HCT116 (cell line): ENCODE data around the gene MAPK8. TPM values are rescaled to one million over a fixed set of nuclear protein-coding genes. Genes with fewer than 3 reads are reported as not detected.

Experiments
- ATAC-seq: fragments of 200-7000 bp; cut with Tn5 transposase; 2 replicates; pipeline ENCODE4 v1.9.1; 2020; ENCODE audit warnings: mild to moderate bottlenecking, moderate library complexity
- BruUV-seq: library from RNA; stranded (reverse); fragments of 400-500 nt; replicated peaks from 2 replicates; lab custom pipeline; 2021; lab: Mats Ljungman, UMichigan
- CTCF ChIA-PET: fragments of 300-600 bp; sonication (Branson Sonifier 250); formaldehyde crosslinking; loops from one replicate; lab custom pipeline; 2021; ENCODE audit warnings: antibody characterized with exemption; lab: Charles Lee
- POLR2A ChIA-PET: fragments of 300-600, 350-600 bp; sonication (Branson Sonifier 250); formaldehyde crosslinking; loops from one replicate; lab custom pipeline; 2021; ENCODE audit warnings: antibody characterized with exemption; lab: Charles Lee
- RAD21 ChIA-PET, 2 experiments: fragments of 300-600 bp; sonication (Branson Sonifier 250); formaldehyde crosslinking; loops; one replicate each; lab custom pipeline; 2023; ENCODE audit warnings: low total read pairs in 2 of 2; ENCODE audit not compliant: uncharacterized antibody in 2 of 2, unreplicated experiment in 2 of 2, low non-redundant PET in 1 of 2; lab: Charles Lee
- DNase-seq: peaks from one replicate; pipeline ENCODE4 v3.0.0-alpha.2; 2010; ENCODE audit warnings: low read depth, low spot score
- H2AFZ ChIP-seq: fragments of 200-600 bp; shearing (Covaris generic), sonication (generic); 2 replicates; pipeline ENCODE4 v1.6.1; 2017; ENCODE audit warnings: low read depth, mixed run types, mixed read lengths, antibody characterized with exemption, low read length; ENCODE audit not compliant: poor library complexity, severe bottlenecking
- H3K27ac ChIP-seq: 2 replicates; pipeline ENCODE4 v1.5.1; 2012; ENCODE audit warnings: low read depth, low read length
- H3K27me3 ChIP-seq: fragments of 200-600 bp; sonication (generic); 2 replicates; pipeline ENCODE4 v1.6.1; 2016; ENCODE audit warnings: mixed run types, low read length, mixed read lengths; ENCODE audit not compliant: insufficient read depth
- H3K36me3 ChIP-seq, 2 experiments: fragments of 200-500 bp in 1 of 2; fragments of 200-600 bp in 1 of 2; sonication (Bioruptor generic) in 1 of 2; sonication (generic) in 1 of 2; 2 replicates each; pipeline versions ENCODE4 v1.5.1 to v1.6.1; 2014 to 2016; ENCODE audit warnings: low read length in 2 of 2, inconsistent platforms in 1 of 2, mixed read lengths in 1 of 2, mixed run types in 1 of 2; ENCODE audit not compliant: insufficient read depth in 2 of 2, control insufficient read depth in 1 of 2
- H3K4me1 ChIP-seq, 2 experiments: fragments of 200-600 bp in 1 of 2; sonication (generic) in 1 of 2; 2 replicates each; pipeline versions ENCODE4 v1.5.1 to v1.6.1; 2012 to 2017; ENCODE audit warnings: low read length in 2 of 2, inconsistent platforms in 1 of 2, mild to moderate bottlenecking in 1 of 2, mixed read lengths in 1 of 2, mixed run types in 1 of 2, moderate library complexity in 1 of 2; ENCODE audit not compliant: insufficient read depth in 2 of 2, control insufficient read depth in 1 of 2
- H3K4me2 ChIP-seq: fragments of 200-600 bp; sonication (generic); 2 replicates; pipeline ENCODE4 v1.6.1; 2017; ENCODE audit warnings: mixed run types, low read length, mixed read lengths
- H3K4me3 ChIP-seq, 2 experiments: fragments of 200-600 bp in 1 of 2; sonication (generic) in 1 of 2; replicated peaks in 1 of 2; 2 replicates each; pipeline ENCODE4 v1.5.1; 2011 to 2016; ENCODE audit warnings: low read length in 2 of 2, control low read depth in 1 of 2, low read depth in 1 of 2, mild to moderate bottlenecking in 1 of 2, mixed read lengths in 1 of 2, mixed run types in 1 of 2
- H3K79me2 ChIP-seq: fragments of 200-600 bp; sonication (generic); 2 replicates; pipeline ENCODE4 v1.6.1; 2017; ENCODE audit warnings: mild to moderate bottlenecking, mixed run types, low read length, moderate library complexity, mixed read lengths; ENCODE audit not compliant: insufficient read depth
- H3K9ac ChIP-seq: fragments of 200-600 bp; sonication (generic); 2 replicates; pipeline ENCODE4 v1.6.1; 2016; ENCODE audit warnings: low read length, mixed read lengths
- H3K9me2 ChIP-seq: fragments of 200-600 bp; sonication (generic), shearing (Covaris generic); 2 replicates; pipeline ENCODE4 v1.6.1; 2017; ENCODE audit warnings: mixed run types, mild to moderate bottlenecking, moderate library complexity; ENCODE audit not compliant: insufficient read depth
- H3K9me3 ChIP-seq, 2 experiments: fragments of 200-500 bp in 1 of 2; fragments of 200-600 bp in 1 of 2; sonication (Bioruptor generic) in 1 of 2; sonication (generic) in 1 of 2; 2 replicates each; pipeline ENCODE4 v1.6.1; 2014 to 2017; ENCODE audit warnings: low read length in 2 of 2, mixed read lengths in 2 of 2, inconsistent platforms in 1 of 2, low read depth in 1 of 2, mild to moderate bottlenecking in 1 of 2, mixed run types in 1 of 2, moderate library complexity in 1 of 2; ENCODE audit not compliant: control insufficient read depth in 1 of 2, insufficient read depth in 1 of 2
- H4K20me1 ChIP-seq: fragments of 200-600 bp; sonication (generic), shearing (Covaris generic); 2 replicates; pipeline ENCODE4 v1.6.1; 2017; ENCODE audit warnings: mixed run types, mild to moderate bottlenecking, moderate library complexity; ENCODE audit not compliant: insufficient read depth
- CBX3 ChIP-seq: IDR thresholded peaks from 2 replicates; pipeline ENCODE4 v1.6.1; 2012; ENCODE audit warnings: low read depth
- CEBPB ChIP-seq: IDR thresholded peaks from 2 replicates; pipeline ENCODE4 v1.6.1; 2012; ENCODE audit warnings: low read depth
- EGR1 ChIP-seq: IDR thresholded peaks from 2 replicates; pipeline ENCODE4 v1.6.1; 2012; ENCODE audit warnings: low read depth
- ELF1 ChIP-seq: IDR thresholded peaks from 2 replicates; pipeline ENCODE4 v1.6.1; 2012; ENCODE audit warnings: low read depth, borderline replicate concordance
- EZH2 ChIP-seq: fragments of 200-600 bp; sonication (generic); IDR thresholded peaks from 2 replicates; pipeline ENCODE4 v1.6.1; 2017; ENCODE audit warnings: antibody characterized with exemption, mixed run types
- EZH2phosphoT487 ChIP-seq: fragments of 200-600 bp; IDR thresholded peaks from 2 replicates; pipeline ENCODE4 v1.6.1; 2018; ENCODE audit warnings: antibody characterized with exemption, borderline replicate concordance
- FOSL1 ChIP-seq: IDR thresholded peaks from 2 replicates; pipeline ENCODE4 v1.6.1; 2012; ENCODE audit warnings: low read depth
- JUND ChIP-seq: IDR thresholded peaks from 2 replicates; pipeline ENCODE4 v1.6.1; 2012
- POLR2AphosphoS5 ChIP-seq: IDR thresholded peaks from 2 replicates; pipeline ENCODE4 v1.6.1; 2011; ENCODE audit warnings: mild to moderate bottlenecking, low read depth, low read length, moderate library complexity
- RAD21 ChIP-seq: IDR thresholded peaks from 2 replicates; pipeline ENCODE4 v1.6.1; 2012; ENCODE audit warnings: low read depth, mild to moderate bottlenecking
- SIN3A ChIP-seq: IDR thresholded peaks from 2 replicates; pipeline ENCODE4 v1.6.1; 2012; ENCODE audit warnings: low read depth
- SP1 ChIP-seq: IDR thresholded peaks from 2 replicates; pipeline ENCODE4 v1.6.1; 2012; ENCODE audit warnings: low read depth
- TCF7L2 ChIP-seq: IDR thresholded peaks from 2 replicates; pipeline ENCODE4 v1.7.0; 2011; ENCODE audit warnings: borderline replicate concordance, inconsistent platforms; ENCODE audit not compliant: insufficient read depth, insufficient read length; ENCODE audit errors: extremely low read depth
- YY1 ChIP-seq: IDR thresholded peaks from 2 replicates; pipeline ENCODE4 v1.6.1; 2011; ENCODE audit warnings: low read length, low read depth, moderate library complexity, mild to moderate bottlenecking; ENCODE audit not compliant: insufficient replicate concordance; ENCODE audit errors: extremely low read depth
- ZNF274 ChIP-seq: fragments of 200-500 bp; sonication (Bioruptor generic); IDR thresholded peaks from 2 replicates; pipeline ENCODE4 v1.6.1; 2014; ENCODE audit warnings: mild to moderate bottlenecking, low read depth, low read length, inconsistent platforms
- intact Hi-C: fragments of 100-400 bp; cut with micrococcal nuclease; formaldehyde crosslinking; loops from 2 replicates; pipeline ENCODE4 v1.10.0; 2022
- total RNA-seq: library from RNA; stranded (reverse); gene quantifications from one replicate; pipeline ENCODE4 v1.2.1, GENCODE V29; 2021; ENCODE audit not compliant: unreplicated experiment
- TF ChIP-seq, protein P1 (sequence below): IDR thresholded peaks from 2 replicates; pipeline ENCODE4 v1.6.1; 2012
- TF ChIP-seq, protein P2 (sequence below): IDR thresholded peaks from 2 replicates; pipeline ENCODE4 v1.6.1; 2011; ENCODE audit warnings: mild to moderate bottlenecking, low read length, moderate library complexity; ENCODE audit not compliant: insufficient replicate concordance; ENCODE audit errors: extremely low read depth
- TF ChIP-seq, protein P3 (sequence below): IDR thresholded peaks from 2 replicates; pipeline ENCODE4 v1.6.1; 2012; ENCODE audit warnings: low read depth
- TF ChIP-seq, protein P4 (sequence below): IDR thresholded peaks from 2 replicates; pipeline ENCODE4 v1.6.1; 2012
- TF ChIP-seq, protein P5 (sequence below), 3 experiments: fragments of 200-600 bp in 1 of 3; sonication (generic) in 1 of 3; IDR thresholded peaks in 2 of 3; conservative IDR thresholded peaks in 1 of 3; 2 replicates each; pipeline ENCODE4 v1.5.1; 2012 to 2017; ENCODE audit warnings: low read depth in 2 of 3, low read length in 2 of 3, antibody characterized with exemption in 1 of 3, borderline replicate concordance in 1 of 3, control low read depth in 1 of 3, mild to moderate bottlenecking in 1 of 3, mixed read lengths in 1 of 3, mixed run types in 1 of 3, moderate library complexity in 1 of 3; ENCODE audit not compliant: insufficient read depth in 1 of 3

Gene MAPK8
- total RNA-seq, 1 experiment from 2014 or later = 71.0 TPM

DNA sequence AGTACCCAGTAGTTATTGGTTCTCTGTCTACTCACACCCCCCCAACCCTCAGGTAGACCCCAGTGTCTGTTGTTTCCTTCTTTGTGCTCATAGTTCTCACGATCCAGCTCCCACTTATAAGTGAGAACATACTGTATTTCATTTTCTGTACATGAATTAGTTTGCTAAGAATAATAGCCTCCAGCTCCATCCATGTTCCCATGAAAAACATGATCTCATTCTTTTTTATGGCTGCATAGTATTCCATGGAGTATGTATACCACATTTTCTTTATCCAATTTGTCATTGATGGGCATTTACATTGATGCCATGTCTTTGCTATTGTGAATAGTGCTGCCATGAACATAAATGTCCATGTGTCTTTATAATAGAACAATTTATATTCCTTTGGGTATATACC lies 29.4 kb upstream of the MAPK8 start:
- no peak for TF ChIP-seq YY1
- TF ChIP-seq EZH2 = no peak
- TF ChIP-seq, protein P1, sequence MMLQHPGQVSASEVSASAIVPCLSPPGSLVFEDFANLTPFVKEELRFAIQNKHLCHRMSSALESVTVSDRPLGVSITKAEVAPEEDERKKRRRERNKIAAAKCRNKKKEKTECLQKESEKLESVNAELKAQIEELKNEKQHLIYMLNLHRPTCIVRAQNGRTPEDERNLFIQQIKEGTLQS = no peak
- TF ChIP-seq, protein P2, sequence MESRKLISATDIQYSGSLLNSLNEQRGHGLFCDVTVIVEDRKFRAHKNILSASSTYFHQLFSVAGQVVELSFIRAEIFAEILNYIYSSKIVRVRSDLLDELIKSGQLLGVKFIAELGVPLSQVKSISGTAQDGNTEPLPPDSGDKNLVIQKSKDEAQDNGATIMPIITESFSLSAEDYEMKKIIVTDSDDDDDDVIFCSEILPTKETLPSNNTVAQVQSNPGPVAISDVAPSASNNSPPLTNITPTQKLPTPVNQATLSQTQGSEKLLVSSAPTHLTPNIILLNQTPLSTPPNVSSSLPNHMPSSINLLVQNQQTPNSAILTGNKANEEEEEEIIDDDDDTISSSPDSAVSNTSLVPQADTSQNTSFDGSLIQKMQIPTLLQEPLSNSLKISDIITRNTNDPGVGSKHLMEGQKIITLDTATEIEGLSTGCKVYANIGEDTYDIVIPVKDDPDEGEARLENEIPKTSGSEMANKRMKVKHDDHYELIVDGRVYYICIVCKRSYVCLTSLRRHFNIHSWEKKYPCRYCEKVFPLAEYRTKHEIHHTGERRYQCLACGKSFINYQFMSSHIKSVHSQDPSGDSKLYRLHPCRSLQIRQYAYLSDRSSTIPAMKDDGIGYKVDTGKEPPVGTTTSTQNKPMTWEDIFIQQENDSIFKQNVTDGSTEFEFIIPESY = no peak
- TF ChIP-seq CEBPB = no peak
- TF ChIP-seq POLR2AphosphoS5 = no peak
- no peak for TF ChIP-seq ZNF274
- TF ChIP-seq EZH2phosphoT487 = no peak
- no peak for TF ChIP-seq SIN3A
- no peak for TF ChIP-seq ELF1
- no peak for TF ChIP-seq FOSL1
- TF ChIP-seq, protein P3, sequence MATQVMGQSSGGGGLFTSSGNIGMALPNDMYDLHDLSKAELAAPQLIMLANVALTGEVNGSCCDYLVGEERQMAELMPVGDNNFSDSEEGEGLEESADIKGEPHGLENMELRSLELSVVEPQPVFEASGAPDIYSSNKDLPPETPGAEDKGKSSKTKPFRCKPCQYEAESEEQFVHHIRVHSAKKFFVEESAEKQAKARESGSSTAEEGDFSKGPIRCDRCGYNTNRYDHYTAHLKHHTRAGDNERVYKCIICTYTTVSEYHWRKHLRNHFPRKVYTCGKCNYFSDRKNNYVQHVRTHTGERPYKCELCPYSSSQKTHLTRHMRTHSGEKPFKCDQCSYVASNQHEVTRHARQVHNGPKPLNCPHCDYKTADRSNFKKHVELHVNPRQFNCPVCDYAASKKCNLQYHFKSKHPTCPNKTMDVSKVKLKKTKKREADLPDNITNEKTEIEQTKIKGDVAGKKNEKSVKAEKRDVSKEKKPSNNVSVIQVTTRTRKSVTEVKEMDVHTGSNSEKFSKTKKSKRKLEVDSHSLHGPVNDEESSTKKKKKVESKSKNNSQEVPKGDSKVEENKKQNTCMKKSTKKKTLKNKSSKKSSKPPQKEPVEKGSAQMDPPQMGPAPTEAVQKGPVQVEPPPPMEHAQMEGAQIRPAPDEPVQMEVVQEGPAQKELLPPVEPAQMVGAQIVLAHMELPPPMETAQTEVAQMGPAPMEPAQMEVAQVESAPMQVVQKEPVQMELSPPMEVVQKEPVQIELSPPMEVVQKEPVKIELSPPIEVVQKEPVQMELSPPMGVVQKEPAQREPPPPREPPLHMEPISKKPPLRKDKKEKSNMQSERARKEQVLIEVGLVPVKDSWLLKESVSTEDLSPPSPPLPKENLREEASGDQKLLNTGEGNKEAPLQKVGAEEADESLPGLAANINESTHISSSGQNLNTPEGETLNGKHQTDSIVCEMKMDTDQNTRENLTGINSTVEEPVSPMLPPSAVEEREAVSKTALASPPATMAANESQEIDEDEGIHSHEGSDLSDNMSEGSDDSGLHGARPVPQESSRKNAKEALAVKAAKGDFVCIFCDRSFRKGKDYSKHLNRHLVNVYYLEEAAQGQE = no peak
- TF ChIP-seq CBX3 = no peak
- TF ChIP-seq RAD21 = no peak
- TF ChIP-seq JUND = no peak
- TF ChIP-seq, protein P4, sequence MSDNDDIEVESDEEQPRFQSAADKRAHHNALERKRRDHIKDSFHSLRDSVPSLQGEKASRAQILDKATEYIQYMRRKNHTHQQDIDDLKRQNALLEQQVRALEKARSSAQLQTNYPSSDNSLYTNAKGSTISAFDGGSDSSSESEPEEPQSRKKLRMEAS = no peak
- TF ChIP-seq, protein P5, sequence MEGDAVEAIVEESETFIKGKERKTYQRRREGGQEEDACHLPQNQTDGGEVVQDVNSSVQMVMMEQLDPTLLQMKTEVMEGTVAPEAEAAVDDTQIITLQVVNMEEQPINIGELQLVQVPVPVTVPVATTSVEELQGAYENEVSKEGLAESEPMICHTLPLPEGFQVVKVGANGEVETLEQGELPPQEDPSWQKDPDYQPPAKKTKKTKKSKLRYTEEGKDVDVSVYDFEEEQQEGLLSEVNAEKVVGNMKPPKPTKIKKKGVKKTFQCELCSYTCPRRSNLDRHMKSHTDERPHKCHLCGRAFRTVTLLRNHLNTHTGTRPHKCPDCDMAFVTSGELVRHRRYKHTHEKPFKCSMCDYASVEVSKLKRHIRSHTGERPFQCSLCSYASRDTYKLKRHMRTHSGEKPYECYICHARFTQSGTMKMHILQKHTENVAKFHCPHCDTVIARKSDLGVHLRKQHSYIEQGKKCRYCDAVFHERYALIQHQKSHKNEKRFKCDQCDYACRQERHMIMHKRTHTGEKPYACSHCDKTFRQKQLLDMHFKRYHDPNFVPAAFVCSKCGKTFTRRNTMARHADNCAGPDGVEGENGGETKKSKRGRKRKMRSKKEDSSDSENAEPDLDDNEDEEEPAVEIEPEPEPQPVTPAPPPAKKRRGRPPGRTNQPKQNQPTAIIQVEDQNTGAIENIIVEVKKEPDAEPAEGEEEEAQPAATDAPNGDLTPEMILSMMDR (IDR thresholded peaks at IDR 0.05 in 2 of 3, conservative IDR thresholded peaks at IDR 0.05 in 1 of 3; ENCODE audit: borderline replicate concordance in 1 of 3, insufficient read depth in 1 of 3, low read depth in 2 of 3, low read length in 2 of 3) = no peak
- no peak for TF ChIP-seq EGR1
- no peak for TF ChIP-seq SP1
- TF ChIP-seq TCF7L2 = no peak
- RAD21 ChIA-PET = no interaction called here
- ATAC-seq (no peak), DNase-seq (no peak)
- Histone ChIP-seq H3K27ac (no peak overlapping the region), H3K4me1 (no peaks in the 10 kb centered on the region), H3K9me3 (no peaks in the 10 kb centered on the region), H3K4me3 (no peak overlapping the region), H4K20me1 (no peaks in the 10 kb centered on the region), H3K27me3 (no peaks in the 10 kb centered on the region), H3K4me2 (no peak overlapping the region), H2AFZ (no peak overlapping the region), H3K9me2 (no peaks in the 10 kb centered on the region), H3K9ac (no peak overlapping the region), H3K79me2 (no peaks in the 10 kb centered on the region), H3K36me3 (no peaks in the 10 kb centered on the region)
- POLR2A ChIA-PET = no interaction called here
- no TSS peak for BruUV-seq
- CTCF ChIA-PET = no interaction called here
- intact Hi-C loops = no loop called here
